GM23338 (cell line): ENCODE data around the gene OMA1. TPM values are rescaled to one million over a fixed set of nuclear protein-coding genes. Genes with fewer than 3 reads are reported as not detected.

Experiments used
- ATAC-seq: fragments of 200-7000 bp; cut with Tn5 transposase; 3 replicates; pipeline ENCODE4 v1.9.1; 2020
- DNase-seq: peaks from one replicate; pipeline ENCODE4 v3.0.0-alpha.2; 2015; ENCODE audit warnings: low spot score
- H2AFZ ChIP-seq: fragments of 200-600 bp; sonication (generic); 2 replicates; pipeline ENCODE4 v1.8.0; 2016; ENCODE audit warnings: antibody characterized with exemption, mild to moderate bottlenecking, moderate library complexity
- H3F3A ChIP-seq: fragments of 200-600 bp; sonication (generic); replicated peaks from 2 replicates; pipeline ENCODE4 v1.8.0; 2017; ENCODE audit warnings: antibody characterized with exemption, mixed run types, low read depth
- H3K27ac ChIP-seq: fragments of 200-600 bp; sonication (generic); 2 replicates; pipeline ENCODE4 v1.6.1; 2016; ENCODE audit warnings: low read depth
- H3K27me3 ChIP-seq: fragments of 200-600 bp; sonication (generic); 2 replicates; pipeline ENCODE4 v1.8.0; 2016; ENCODE audit warnings: mild to moderate bottlenecking, mixed run types, moderate library complexity; ENCODE audit not compliant: insufficient read depth
- H3K36me3 ChIP-seq: fragments of 200-600 bp; sonication (generic); 2 replicates; pipeline ENCODE4 v1.8.0; 2016; ENCODE audit warnings: mild to moderate bottlenecking; ENCODE audit not compliant: insufficient read depth
- H3K4me1 ChIP-seq: fragments of 200-600 bp; sonication (generic); 2 replicates; pipeline ENCODE4 v1.8.0; 2016; ENCODE audit warnings: mild to moderate bottlenecking, moderate library complexity; ENCODE audit not compliant: insufficient read depth
- H3K4me2 ChIP-seq: fragments of 200-600 bp; sonication (generic); 2 replicates; pipeline ENCODE4 v1.7.1; 2017; ENCODE audit warnings: mixed run types
- H3K4me3 ChIP-seq: fragments of 200-600 bp; sonication (generic); 2 replicates; pipeline ENCODE4 v1.6.1; 2016; ENCODE audit warnings: mixed run types
- H3K79me2 ChIP-seq: fragments of 200-600 bp; sonication (generic); replicated peaks from 2 replicates; pipeline ENCODE4 v1.8.0; 2017; ENCODE audit warnings: mild to moderate bottlenecking; ENCODE audit not compliant: insufficient read depth
- H3K9me2 ChIP-seq: fragments of 200-600 bp; sonication (generic); 2 replicates; pipeline ENCODE4 v1.8.0; 2017; ENCODE audit not compliant: insufficient read depth
- H4K20me1 ChIP-seq: fragments of 200-600 bp; sonication (generic); replicated peaks from 2 replicates; pipeline ENCODE4 v1.8.0; 2017; ENCODE audit warnings: mild to moderate bottlenecking; ENCODE audit not compliant: insufficient read depth
- H3K27ac Mint-ChIP-seq: 2 replicates; pipeline ENCODE4 v1.8.0; 2020; ENCODE audit warnings: inconsistent platforms, mild to moderate bottlenecking, moderate library complexity, mixed read lengths
- H3K27me3 Mint-ChIP-seq: 3 replicates; pipeline ENCODE4 v1.8.0; 2022; ENCODE audit warnings: low read depth, mild to moderate bottlenecking, moderate library complexity, mixed read lengths, inconsistent platforms; ENCODE audit not compliant: insufficient read depth, poor library complexity
- H3K36me3 Mint-ChIP-seq: 3 replicates; pipeline ENCODE4 v1.8.0; 2021; ENCODE audit warnings: low read depth, mild to moderate bottlenecking, inconsistent platforms, moderate library complexity, mixed read lengths
- H3K4me1 Mint-ChIP-seq: 3 replicates; pipeline ENCODE4 v1.8.0; 2020; ENCODE audit warnings: mild to moderate bottlenecking, inconsistent platforms, mixed read lengths
- H3K4me3 Mint-ChIP-seq: 3 replicates; pipeline ENCODE4 v1.8.0; 2021; ENCODE audit warnings: moderate library complexity, mild to moderate bottlenecking, inconsistent platforms, mixed read lengths
- H3K9me3 Mint-ChIP-seq: 3 replicates; pipeline ENCODE4 v1.8.0; 2020; ENCODE audit warnings: moderate library complexity, mild to moderate bottlenecking, inconsistent platforms, mixed read lengths
- EZH2 ChIP-seq: fragments of 200-600 bp; sonication (generic); IDR thresholded peaks from one replicate; pipeline ENCODE4 v1.8.0; 2017; ENCODE audit warnings: antibody characterized with exemption, mild to moderate bottlenecking, low read depth; ENCODE audit not compliant: unreplicated experiment
- EZH2phosphoT487 ChIP-seq: fragments of 200-600 bp; sonication (generic); IDR thresholded peaks from one replicate; pipeline ENCODE4 v1.8.1; 2018; ENCODE audit warnings: antibody characterized with exemption; ENCODE audit not compliant: unreplicated experiment
- JUNB ChIP-seq: IDR thresholded peaks from one replicate; pipeline ENCODE4 v1.6.1; 2016; ENCODE audit warnings: antibody characterized with exemption; ENCODE audit not compliant: unreplicated experiment
- NANOG ChIP-seq: IDR thresholded peaks from 2 replicates; pipeline ENCODE4 v1.6.1; 2016; ENCODE audit warnings: antibody characterized with exemption, borderline replicate concordance
- REST ChIP-seq: IDR thresholded peaks from one replicate; pipeline ENCODE4 v1.6.1; 2018; ENCODE audit warnings: antibody characterized with exemption; ENCODE audit not compliant: unreplicated experiment
- ZNF114 ChIP-seq: fragments of 250-450 bp; sonication (Bioruptor Pico); IDR thresholded peaks from 2 replicates; pipeline ENCODE4 v1.5.0; 2020; ENCODE audit warnings: mild to moderate bottlenecking, moderate library complexity
- ZNF331 ChIP-seq: fragments of 250-450 bp; sonication (Bioruptor Pico); IDR thresholded peaks from 2 replicates; pipeline ENCODE4 v1.5.0; 2020; ENCODE audit warnings: low read depth, mild to moderate bottlenecking, moderate library complexity
- polyA plus RNA-seq: library from polyadenylated mRNA; unstranded; fragments of >200 nt; fragmentation: Nextera tagmentation; extraction: Ambion mirVana; gene quantifications from 2 replicates; pipeline ENCODE4 v1.2.1, GENCODE V29; 2016
- total RNA-seq: library from RNA; depleted of rRNA; stranded (reverse); fragments of >200 nt; shearing (Covaris generic); gene quantifications from 2 replicates; pipeline ENCODE4 v1.2.3, GENCODE V29; 2014
- TF ChIP-seq, protein P1 (sequence below): fragments of 250-450 bp; sonication (Bioruptor Pico); IDR thresholded peaks from 2 replicates; pipeline ENCODE4 v1.5.0; 2020; ENCODE audit warnings: mild to moderate bottlenecking, moderate library complexity
- TF ChIP-seq, protein P2 (sequence below), 2 experiments: fragments of 200-600 bp in 1 of 2; sonication (generic) in 1 of 2; conservative IDR thresholded peaks; 2 replicates each; pipeline versions ENCODE4 v1.5.1 to v1.6.1; 2016 to 2017; ENCODE audit warnings: antibody characterized with exemption in 2 of 2, low read depth in 2 of 2, mild to moderate bottlenecking in 2 of 2, moderate library complexity in 1 of 2
- TF ChIP-seq, protein P3 (sequence below): IDR thresholded peaks from 2 replicates; pipeline ENCODE4 v1.6.1; 2016; ENCODE audit warnings: antibody characterized with exemption

Gene OMA1
- total and polyA plus RNA-seq, 2 experiments from 2014 or later, result 21.3 to 33.1 TPM

DNA sequence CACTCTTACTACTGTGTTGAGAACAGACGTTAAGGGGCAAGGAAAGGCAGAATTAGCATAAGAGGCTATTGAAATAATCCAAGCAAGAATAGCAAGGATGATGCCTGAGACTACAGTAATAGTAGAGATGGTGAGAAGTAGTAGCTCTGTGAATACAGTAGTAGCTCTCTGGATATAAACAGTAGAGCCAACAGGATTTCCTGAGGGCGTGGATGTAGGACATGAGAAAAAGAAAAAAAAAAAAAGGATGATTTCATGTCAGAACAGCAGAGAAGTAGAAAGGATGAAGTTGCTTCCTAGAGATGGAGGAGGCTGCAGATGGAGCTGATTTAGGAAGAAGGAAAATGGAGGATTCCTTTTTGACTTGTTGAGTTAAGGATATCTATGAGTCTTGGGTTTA lies 112.3 kb downstream of the OMA1 start (continued):
- TF ChIP-seq, protein P1, sequence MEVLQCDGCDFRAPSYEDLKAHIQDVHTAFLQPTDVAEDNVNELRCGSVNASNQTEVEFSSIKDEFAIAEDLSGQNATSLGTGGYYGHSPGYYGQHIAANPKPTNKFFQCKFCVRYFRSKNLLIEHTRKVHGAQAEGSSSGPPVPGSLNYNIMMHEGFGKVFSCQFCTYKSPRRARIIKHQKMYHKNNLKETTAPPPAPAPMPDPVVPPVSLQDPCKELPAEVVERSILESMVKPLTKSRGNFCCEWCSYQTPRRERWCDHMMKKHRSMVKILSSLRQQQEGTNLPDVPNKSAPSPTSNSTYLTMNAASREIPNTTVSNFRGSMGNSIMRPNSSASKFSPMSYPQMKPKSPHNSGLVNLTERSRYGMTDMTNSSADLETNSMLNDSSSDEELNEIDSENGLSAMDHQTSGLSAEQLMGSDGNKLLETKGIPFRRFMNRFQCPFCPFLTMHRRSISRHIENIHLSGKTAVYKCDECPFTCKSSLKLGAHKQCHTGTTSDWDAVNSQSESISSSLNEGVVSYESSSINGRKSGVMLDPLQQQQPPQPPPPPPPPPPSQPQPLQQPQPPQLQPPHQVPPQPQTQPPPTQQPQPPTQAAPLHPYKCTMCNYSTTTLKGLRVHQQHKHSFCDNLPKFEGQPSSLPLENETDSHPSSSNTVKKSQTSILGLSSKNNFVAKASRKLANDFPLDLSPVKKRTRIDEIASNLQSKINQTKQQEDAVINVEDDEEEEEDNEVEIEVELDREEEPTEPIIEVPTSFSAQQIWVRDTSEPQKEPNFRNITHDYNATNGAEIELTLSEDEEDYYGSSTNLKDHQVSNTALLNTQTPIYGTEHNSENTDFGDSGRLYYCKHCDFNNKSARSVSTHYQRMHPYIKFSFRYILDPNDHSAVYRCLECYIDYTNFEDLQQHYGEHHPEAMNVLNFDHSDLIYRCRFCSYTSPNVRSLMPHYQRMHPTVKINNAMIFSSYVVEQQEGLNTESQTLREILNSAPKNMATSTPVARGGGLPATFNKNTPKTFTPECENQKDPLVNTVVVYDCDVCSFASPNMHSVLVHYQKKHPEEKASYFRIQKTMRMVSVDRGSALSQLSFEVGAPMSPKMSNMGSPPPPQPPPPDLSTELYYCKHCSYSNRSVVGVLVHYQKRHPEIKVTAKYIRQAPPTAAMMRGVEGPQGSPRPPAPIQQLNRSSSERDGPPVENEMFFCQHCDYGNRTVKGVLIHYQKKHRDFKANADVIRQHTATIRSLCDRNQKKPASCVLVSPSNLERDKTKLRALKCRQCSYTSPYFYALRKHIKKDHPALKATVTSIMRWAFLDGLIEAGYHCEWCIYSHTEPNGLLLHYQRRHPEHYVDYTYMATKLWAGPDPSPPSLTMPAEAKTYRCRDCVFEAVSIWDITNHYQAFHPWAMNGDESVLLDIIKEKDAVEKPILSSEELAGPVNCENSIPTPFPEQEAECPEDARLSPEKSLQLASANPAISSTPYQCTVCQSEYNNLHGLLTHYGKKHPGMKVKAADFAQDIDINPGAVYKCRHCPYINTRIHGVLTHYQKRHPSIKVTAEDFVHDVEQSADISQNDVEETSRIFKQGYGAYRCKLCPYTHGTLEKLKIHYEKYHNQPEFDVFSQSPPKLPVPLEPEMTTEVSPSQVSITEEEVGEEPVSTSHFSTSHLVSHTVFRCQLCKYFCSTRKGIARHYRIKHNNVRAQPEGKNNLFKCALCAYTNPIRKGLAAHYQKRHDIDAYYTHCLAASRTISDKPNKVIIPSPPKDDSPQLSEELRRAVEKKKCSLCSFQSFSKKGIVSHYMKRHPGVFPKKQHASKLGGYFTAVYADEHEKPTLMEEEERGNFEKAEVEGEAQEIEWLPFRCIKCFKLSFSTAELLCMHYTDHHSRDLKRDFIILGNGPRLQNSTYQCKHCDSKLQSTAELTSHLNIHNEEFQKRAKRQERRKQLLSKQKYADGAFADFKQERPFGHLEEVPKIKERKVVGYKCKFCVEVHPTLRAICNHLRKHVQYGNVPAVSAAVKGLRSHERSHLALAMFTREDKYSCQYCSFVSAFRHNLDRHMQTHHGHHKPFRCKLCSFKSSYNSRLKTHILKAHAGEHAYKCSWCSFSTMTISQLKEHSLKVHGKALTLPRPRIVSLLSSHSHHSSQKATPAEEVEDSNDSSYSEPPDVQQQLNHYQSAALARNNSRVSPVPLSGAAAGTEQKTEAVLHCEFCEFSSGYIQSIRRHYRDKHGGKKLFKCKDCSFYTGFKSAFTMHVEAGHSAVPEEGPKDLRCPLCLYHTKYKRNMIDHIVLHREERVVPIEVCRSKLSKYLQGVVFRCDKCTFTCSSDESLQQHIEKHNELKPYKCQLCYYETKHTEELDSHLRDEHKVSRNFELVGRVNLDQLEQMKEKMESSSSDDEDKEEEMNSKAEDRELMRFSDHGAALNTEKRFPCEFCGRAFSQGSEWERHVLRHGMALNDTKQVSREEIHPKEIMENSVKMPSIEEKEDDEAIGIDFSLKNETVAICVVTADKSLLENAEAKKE (CRISPR knock-in tag), result no peak
- TF ChIP-seq ZNF114 (CRISPR knock-in tag) (no peak), ZNF331 (no peak), NANOG (no peak)
- TF ChIP-seq, protein P2, sequence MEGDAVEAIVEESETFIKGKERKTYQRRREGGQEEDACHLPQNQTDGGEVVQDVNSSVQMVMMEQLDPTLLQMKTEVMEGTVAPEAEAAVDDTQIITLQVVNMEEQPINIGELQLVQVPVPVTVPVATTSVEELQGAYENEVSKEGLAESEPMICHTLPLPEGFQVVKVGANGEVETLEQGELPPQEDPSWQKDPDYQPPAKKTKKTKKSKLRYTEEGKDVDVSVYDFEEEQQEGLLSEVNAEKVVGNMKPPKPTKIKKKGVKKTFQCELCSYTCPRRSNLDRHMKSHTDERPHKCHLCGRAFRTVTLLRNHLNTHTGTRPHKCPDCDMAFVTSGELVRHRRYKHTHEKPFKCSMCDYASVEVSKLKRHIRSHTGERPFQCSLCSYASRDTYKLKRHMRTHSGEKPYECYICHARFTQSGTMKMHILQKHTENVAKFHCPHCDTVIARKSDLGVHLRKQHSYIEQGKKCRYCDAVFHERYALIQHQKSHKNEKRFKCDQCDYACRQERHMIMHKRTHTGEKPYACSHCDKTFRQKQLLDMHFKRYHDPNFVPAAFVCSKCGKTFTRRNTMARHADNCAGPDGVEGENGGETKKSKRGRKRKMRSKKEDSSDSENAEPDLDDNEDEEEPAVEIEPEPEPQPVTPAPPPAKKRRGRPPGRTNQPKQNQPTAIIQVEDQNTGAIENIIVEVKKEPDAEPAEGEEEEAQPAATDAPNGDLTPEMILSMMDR (conservative IDR thresholded peaks at IDR 0.05; ENCODE audit: low read depth in 2 of 2), result no peak

- H3K36me3 Mint-ChIP-seq, result no peaks in the 10 kb centered on the region
- Histone ChIP-seq H3K9me2 (0 out of 2 replicates have a peak, but pooled peaks cover 3% of the 10 kb centered on the region), H3K27me3 (no peaks in the 10 kb centered on the region), H3K4me1 (peaks cover 13% of the 10 kb centered on the region; the same call in 1 of the 2 replicates), H3K4me3 (no peak overlapping the region), H3K79me2 (no peaks in the 10 kb centered on the region), H3K4me2 (no peak overlapping the region), H3K27ac (no peak overlapping the region), H3K36me3 (no peaks in the 10 kb centered on the region), H2AFZ (peak overlapping the region; percentile 93), H4K20me1 (no peaks in the 10 kb centered on the region), H3F3A (no peaks in the 10 kb centered on the region)
- H3K4me1 Mint-ChIP-seq, result peaks cover 2% of the 10 kb centered on the region; the same call in 1 of the 3 replicates
- H3K4me3 Mint-ChIP-seq, result no peak overlapping the region
- DNase-seq (peak; percentile 79), ATAC-seq (peak; percentile 98)
- H3K9me3 Mint-ChIP-seq, result no peaks in the 10 kb centered on the region
- peaks cover 3% of the 10 kb centered on the region for H3K27me3 Mint-ChIP-seq
- H3K27ac Mint-ChIP-seq, result no peak overlapping the region
- no peak for TF ChIP-seq NANOG
- no peak for TF ChIP-seq ZNF114 (CRISPR knock-in tag)
- TF ChIP-seq, protein P3, sequence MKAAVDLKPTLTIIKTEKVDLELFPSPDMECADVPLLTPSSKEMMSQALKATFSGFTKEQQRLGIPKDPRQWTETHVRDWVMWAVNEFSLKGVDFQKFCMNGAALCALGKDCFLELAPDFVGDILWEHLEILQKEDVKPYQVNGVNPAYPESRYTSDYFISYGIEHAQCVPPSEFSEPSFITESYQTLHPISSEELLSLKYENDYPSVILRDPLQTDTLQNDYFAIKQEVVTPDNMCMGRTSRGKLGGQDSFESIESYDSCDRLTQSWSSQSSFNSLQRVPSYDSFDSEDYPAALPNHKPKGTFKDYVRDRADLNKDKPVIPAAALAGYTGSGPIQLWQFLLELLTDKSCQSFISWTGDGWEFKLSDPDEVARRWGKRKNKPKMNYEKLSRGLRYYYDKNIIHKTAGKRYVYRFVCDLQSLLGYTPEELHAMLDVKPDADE, result 0 out of 2 replicates have a peak, but pooled peaks have one; percentile 35
- TF ChIP-seq REST, result no peak
- no peak for TF ChIP-seq EZH2
- TF ChIP-seq JUNB, result no peak
- TF ChIP-seq EZH2phosphoT487, result no peak
These were observed 113.5 kb downstream of the OMA1 start for GRCh38 chr1:58432851-58433668.
